ENCODE data around the gene FAM114A2. TPM values are rescaled to one million over a fixed set of nuclear protein-coding genes. Genes with fewer than 3 reads are reported as not detected.

Gene FAM114A2
- total RNA-seq, 1 experiment from 2014 or later = 12.8 TPM

GRCh38 chr5:154034944-154035343 lies 3.8 kb downstream of the FAM114A2 start:
- Histone ChIP-seq H4K5ac (ENCODE audit: insufficient read length, low read depth, low read length) (no peak overlapping the region), H4K8ac (replicated peaks; ENCODE audit: insufficient read length, low read depth, low read length) (no peak overlapping the region), H2AK5ac (ENCODE audit: insufficient read length, low read length) (no peak overlapping the region), H2BK12ac (ENCODE audit: insufficient read length, low read depth, low read length) (no peak overlapping the region), H3K27ac (ENCODE audit: insufficient read length, low read depth, low read length) (no peak overlapping the region), H4K91ac (ENCODE audit: insufficient read length, low read depth, low read length) (no peak overlapping the region), H3K79me1 (ENCODE audit: insufficient read depth, low read depth, low read length, poor library complexity, severe bottlenecking) (no peaks in the 10 kb centered on the region), H2BK120ac (ENCODE audit: low read depth, low read length, poor library complexity, severe bottlenecking) (no peak overlapping the region), H3K4me2 (ENCODE audit: insufficient read depth, insufficient read length, low read length) (no peak overlapping the region), H3K56ac (ENCODE audit: insufficient read length, low read depth, low read length) (no peak overlapping the region), H3K27me3 (ENCODE audit: insufficient read depth, low read length) (no peaks in the 10 kb centered on the region), H3K4ac (ENCODE audit: low read depth, low read length) (no peak overlapping the region), H3K23ac (ENCODE audit: insufficient read length, low read depth, low read length) (no peak overlapping the region), H3K9me3 (ENCODE audit: control insufficient read depth, low read depth, low read length) (no peaks in the 10 kb centered on the region), H3K4me1 (ENCODE audit: insufficient read depth, low read length) (no peaks in the 10 kb centered on the region), H3K18ac (ENCODE audit: insufficient read length, low read depth, low read length) (no peak overlapping the region), H3K9ac (ENCODE audit: extremely low read depth, insufficient read length, low read length) (no peak overlapping the region), H2BK5ac (ENCODE audit: insufficient read length, low read length) (no peak overlapping the region), H2AFZ (ENCODE audit: low read length) (no peak overlapping the region), H4K20me1 (ENCODE audit: control insufficient read depth, insufficient read depth, insufficient read length) (no peaks in the 10 kb centered on the region), H2BK20ac (ENCODE audit: low read depth, low read length, poor library complexity, severe bottlenecking) (no peak overlapping the region), H2BK15ac (ENCODE audit: low read depth, low read length) (no peak overlapping the region), H3T11ph (ENCODE audit: low read length) (no peak overlapping the region), H3K23me2 (ENCODE audit: insufficient read length, low read depth, low read length, poor library complexity, severe bottlenecking) (peaks cover 9% of the 10 kb centered on the region), H3K14ac (ENCODE audit: insufficient read depth, low read length) (no peak overlapping the region), H3K79me2 (ENCODE audit: insufficient read depth, low read length) (no peaks in the 10 kb centered on the region; the same call in 1 of the 2 replicates)
- no peaks in the 10 kb centered on the region for H3K9me3 Mint-ChIP-seq
- H3K4me3 Mint-ChIP-seq = no peak overlapping the region
- TF ChIP-seq CTCF (conservative IDR thresholded peaks at IDR 0.05) = no peak
- H3K27ac Mint-ChIP-seq = no peak overlapping the region
- no peaks in the 10 kb centered on the region for H3K36me3 Mint-ChIP-seq (ENCODE audit: insufficient read depth in 1 of 3, low read depth in 3 of 3)
- no CpG with 5 or more reads among the region's 3 CpGs for WGBS (ENCODE audit: extremely low coverage, insufficient read length, low lambda C conversion rate)
- no peak for DNase-seq
- H3K27me3 Mint-ChIP-seq (ENCODE audit: low read depth) = no peaks in the 10 kb centered on the region
- H3K4me1 Mint-ChIP-seq = peaks cover 9 to 16% of the 10 kb centered on the region in 2 experiments

Measured in H9 (cell line).